Ishikawa (cell line): ENCODE measurements around the gene SASH1.

ENCODE experiments used
- CEBPB ChIP-seq: IDR thresholded peaks from 2 replicates; pipeline ENCODE4 v1.6.1; 2012
- EGR1 ChIP-seq: IDR thresholded peaks from 2 replicates; pipeline ENCODE4 v1.6.1; 2012
- EP300 ChIP-seq: IDR thresholded peaks from 2 replicates; pipeline ENCODE4 v1.6.1; 2012; ENCODE audit warnings: borderline replicate concordance
- FOXM1 ChIP-seq: IDR thresholded peaks from 2 replicates; pipeline ENCODE4 v1.6.1; 2012; ENCODE audit warnings: low read depth, borderline replicate concordance
- YY1 ChIP-seq: IDR thresholded peaks from 2 replicates; pipeline ENCODE4 v1.6.1; 2012; ENCODE audit warnings: low read depth
- TF ChIP-seq, protein P1 (sequence below): IDR thresholded peaks from 2 replicates; pipeline ENCODE4 v1.6.1; 2012; ENCODE audit warnings: low read depth, mild to moderate bottlenecking
- TF ChIP-seq, protein P2 (sequence below): IDR thresholded peaks from 2 replicates; pipeline ENCODE4 v1.6.1; 2012

DNA sequence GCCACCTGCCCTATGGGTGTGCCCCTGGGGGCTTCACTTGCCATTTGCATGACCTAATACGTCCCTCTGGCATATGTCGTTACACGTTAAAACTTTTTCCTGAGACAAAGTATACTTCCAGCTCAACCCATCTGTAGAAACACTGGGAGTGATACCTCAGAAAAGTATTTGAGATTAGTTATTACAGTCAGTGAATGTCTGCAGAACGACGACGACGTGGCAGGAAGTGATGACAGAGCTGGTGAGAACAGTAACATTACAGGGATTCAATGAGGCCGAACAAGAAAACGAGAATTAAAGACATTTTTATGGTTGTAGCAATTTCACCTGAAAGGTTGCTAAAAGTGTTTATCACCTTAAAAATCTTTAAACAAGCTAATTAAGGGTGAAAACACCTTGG, 40.2 kb downstream of the SASH1 start:
- TF ChIP-seq EGR1 (no peak), CEBPB (no peak), EP300 (no peak), YY1 (no peak), FOXM1 (no peak)
- TF ChIP-seq, protein P1, sequence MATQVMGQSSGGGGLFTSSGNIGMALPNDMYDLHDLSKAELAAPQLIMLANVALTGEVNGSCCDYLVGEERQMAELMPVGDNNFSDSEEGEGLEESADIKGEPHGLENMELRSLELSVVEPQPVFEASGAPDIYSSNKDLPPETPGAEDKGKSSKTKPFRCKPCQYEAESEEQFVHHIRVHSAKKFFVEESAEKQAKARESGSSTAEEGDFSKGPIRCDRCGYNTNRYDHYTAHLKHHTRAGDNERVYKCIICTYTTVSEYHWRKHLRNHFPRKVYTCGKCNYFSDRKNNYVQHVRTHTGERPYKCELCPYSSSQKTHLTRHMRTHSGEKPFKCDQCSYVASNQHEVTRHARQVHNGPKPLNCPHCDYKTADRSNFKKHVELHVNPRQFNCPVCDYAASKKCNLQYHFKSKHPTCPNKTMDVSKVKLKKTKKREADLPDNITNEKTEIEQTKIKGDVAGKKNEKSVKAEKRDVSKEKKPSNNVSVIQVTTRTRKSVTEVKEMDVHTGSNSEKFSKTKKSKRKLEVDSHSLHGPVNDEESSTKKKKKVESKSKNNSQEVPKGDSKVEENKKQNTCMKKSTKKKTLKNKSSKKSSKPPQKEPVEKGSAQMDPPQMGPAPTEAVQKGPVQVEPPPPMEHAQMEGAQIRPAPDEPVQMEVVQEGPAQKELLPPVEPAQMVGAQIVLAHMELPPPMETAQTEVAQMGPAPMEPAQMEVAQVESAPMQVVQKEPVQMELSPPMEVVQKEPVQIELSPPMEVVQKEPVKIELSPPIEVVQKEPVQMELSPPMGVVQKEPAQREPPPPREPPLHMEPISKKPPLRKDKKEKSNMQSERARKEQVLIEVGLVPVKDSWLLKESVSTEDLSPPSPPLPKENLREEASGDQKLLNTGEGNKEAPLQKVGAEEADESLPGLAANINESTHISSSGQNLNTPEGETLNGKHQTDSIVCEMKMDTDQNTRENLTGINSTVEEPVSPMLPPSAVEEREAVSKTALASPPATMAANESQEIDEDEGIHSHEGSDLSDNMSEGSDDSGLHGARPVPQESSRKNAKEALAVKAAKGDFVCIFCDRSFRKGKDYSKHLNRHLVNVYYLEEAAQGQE: no peak
- TF ChIP-seq, protein P2, sequence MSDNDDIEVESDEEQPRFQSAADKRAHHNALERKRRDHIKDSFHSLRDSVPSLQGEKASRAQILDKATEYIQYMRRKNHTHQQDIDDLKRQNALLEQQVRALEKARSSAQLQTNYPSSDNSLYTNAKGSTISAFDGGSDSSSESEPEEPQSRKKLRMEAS: no peak
